ENCODE measurements around the gene TPX2.
"Not testable (repeated sequence)": the region's sequence is repeated elsewhere in the genome, so short reads cannot be mapped to it uniquely, and the experiment has no call there.

Gene TPX2

GRCh38 chr20:31720486-31721407 is 18.3 kb upstream of the TPX2 start:
- no peak for DNase-seq

DNA sequence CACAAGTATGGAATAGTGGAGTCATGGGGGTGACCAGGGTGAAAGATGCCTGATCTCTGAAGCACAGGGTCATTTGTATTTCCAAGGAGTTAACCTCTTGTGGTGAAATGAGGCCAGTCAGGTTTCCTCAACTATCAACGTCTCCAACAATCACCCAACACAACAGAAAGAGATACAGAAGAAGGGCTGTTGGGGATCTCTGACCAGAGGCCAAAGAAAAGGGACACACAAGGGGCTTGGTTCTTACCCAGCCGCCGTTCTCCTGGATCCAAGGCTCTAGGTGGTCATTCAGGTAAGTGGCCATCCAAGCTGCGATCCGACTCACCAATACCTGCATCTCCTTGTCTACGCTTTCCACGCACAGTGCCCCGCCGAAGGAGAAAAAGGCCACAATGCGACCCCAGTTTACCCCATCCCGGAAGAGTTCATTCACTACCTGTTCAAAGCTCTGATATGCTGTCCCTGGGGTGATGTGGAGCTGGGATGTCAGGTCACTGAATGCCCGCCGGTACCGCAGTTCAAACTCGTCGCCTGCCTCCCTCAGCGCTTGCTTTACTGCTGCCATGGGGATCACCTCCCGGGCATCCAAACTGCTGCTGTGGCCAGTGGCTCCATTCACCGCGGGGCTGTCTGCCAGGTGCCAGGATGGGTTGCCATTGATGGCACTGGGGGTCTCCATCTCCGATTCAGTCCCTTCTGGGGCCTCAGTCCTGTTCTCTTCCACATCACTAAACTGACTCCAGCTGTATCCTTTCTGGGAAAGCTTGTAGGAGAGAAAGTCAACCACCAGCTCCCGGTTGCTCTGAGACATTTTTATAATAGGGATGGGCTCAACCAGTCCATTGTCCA is 17.5 kb upstream of the TPX2 start:
- DNase-seq: no peak

DNA sequence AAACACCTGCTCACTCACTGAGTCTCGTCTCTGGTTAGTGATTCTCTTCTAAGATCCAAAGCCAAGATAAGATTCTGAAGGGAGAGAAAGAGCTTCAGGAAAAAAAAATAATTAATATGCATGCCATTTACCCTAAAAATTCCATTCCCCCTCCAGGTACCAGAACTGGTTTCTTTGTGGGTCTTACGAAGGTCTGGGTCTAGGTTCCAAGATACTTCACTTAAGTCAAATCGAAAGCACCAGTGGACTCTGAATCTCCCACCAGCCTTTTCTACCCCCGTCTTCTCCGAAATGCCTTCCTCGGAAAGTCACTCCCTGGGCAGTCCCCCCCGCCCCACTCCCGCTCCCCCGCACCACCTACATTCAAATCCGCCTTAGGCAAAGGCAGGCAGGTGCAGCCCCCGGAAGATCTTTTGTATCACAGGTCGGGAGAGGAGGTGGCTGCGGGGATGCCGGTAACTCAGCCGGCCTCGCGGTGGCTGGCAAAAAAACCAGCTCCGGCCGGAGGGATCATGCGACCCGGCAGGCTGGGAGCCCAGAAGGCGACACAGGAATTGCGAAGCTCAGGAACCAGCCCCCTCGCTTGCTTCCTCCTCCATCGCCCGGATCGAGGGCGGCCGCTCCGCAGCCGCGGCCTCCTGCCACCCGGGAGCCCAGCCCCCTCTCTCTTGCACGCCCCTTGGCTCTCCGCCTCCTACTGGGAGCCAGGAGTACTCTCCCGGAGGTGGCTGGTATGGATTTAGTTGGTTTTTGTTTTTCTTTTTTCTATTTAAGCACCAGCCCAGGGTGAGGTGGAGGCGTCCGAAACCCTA is 16.6 kb upstream of the TPX2 start, which contains the start of gene BCL2L1:
BCL2L1 (minus strand) TSS at position 612 of the 812 bp plus-strand sequence. CDS start 650 bp downstream, outside the sequence.
- DNase-seq: peak; percentile 85

- no peak for DNase-seq
Observed at GRCh38 chr20:31723069-31723318, 16.1 kb upstream of the TPX2 start.

GRCh38 chr20:31723319-31724078 is 15.6 kb upstream of the TPX2 start:
- peak; percentile 99 for DNase-seq

DNA sequence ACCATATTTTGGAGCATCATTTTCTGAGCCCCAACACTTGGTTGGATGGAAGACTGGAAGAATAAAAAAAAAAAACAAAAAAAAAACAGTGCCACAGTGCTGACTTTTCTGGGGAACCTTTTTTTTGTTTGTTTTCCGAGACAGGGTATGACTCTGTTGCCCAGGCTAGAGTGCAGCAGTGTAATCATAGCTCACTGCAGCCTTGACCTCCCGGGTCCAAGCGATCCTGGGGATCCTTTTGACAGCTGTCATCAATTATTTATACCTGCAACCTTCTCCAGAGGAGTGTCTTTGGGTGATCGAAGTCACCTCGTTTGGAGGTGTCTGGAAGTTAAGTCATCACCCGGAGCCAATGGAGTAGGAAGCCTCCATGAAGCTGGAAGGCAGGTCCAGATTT is 7.8 kb upstream of the TPX2 start:
- DNase-seq: no peak

GRCh38 chr20:31739550-31739977 is 474 bp downstream of the TPX2 start:
- DNase-seq: no peak

- peak; percentile 49 for DNase-seq
Observed at GRCh38 chr20:31740208-31740607, 1.1 kb downstream of the TPX2 start.

DNA sequence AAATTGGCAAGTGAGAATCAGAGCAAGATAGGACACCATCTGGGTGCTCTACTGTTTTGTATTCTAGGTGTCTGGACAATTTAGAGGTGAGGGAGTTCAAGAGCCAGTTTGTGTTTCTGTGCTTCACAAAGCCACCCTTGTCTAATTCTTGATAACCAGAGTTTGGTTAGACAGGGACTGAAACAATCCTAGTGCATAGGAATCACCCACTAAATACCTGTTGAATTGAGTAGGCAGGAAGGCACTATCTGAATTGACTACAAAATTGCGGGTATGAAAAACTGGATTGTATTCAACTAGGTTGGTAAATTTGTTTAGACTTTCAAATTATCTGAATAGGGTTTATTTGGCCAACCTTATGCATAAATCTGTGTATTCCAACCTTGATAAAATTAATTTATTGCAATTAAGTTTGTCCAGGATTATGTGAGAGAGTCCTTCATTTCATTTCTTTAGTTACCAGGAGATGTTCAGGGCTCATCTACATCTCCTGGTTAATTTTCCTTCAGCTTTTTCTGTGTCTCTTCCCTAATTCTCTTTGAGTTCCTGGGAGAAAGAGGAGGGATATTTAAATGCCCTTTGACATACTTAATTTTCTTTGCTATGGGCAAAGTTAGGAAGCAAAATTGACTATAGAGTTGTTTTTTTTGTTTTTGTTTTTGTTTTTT is 1.7 kb downstream of the TPX2 start:
- no peak for DNase-seq

DNA sequence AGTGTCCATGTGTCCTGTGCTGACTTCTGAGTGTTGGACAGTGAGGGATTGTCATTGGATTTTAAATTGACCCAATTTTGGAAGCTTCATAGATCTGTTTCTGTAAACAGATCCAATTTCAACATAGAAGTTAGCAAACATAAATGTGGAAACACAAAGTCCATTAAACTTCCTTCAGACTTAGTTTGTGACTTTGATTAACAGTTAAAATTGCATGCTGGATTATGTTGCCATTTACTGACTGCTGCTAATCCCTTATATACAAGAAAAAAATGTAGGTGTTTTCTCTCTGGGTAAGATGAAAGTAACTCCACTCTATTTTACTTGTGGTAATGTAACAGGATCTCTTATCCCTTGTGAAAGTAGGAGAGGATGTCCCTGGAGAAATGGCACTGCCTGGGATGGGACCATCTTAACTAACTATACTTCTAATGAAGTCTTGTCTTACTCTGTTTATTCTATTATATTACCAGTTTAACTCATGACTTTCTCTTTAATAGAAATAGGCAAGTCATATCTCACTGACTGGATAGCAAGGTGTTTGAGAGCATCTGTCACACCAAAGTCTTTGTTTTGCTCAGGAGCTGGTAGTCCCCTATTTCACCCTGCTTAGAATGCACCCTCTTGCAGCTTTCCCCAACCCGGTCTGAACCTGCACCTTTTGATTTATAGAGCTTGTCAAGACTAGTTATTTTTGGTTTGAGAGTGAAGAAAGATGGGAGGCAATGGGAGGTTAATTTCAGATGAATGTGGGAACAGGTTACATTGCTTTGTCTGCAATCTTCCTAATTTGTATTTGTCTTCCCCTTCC is 7.2 kb downstream of the TPX2 start:
- no peak for DNase-seq

GRCh38 chr20:31747028-31747427 is 7.9 kb downstream of the TPX2 start:
- not testable (repeated sequence) for DNase-seq

DNA sequence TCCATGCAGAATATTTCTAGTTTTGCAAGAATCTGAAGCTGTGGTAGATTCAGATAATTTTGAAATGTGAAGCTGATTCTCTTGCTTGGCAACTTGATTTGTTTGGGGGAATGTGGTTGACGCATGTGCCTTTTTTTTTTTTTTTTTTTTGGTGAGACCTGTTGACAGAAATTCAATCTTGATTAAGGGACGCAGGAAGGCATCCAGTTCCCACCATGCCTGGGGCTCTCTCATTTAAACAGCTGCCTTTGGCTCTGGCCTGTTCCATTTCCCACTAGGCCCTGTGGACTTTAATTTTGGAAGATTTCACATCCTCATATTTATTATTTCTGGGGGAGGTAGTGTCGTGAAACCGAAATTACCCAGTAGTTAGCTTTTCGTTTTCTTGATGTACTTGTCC is 8.6 kb downstream of the TPX2 start:
- peak; percentile 50 for DNase-seq

DNA sequence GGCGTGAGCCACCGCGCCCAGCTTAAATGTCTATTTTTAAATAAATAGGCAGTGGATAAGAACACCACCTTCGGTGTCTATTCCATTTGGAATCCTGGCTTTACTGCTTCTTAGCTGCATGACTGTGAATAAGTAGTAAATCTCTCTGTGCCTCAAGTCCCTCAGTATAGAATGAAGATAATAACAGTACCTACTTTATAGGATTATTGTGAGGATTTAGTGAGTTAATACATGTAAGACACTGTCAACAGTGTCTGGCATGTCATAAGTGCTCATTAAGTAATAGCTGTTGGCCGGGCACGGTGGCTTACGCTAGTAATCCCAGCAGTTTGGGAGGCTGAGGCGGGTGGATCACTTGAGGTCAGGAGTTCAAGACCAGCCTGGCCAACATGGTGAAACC is 10.1 kb downstream of the TPX2 start:
- no peak for DNase-seq

DNA sequence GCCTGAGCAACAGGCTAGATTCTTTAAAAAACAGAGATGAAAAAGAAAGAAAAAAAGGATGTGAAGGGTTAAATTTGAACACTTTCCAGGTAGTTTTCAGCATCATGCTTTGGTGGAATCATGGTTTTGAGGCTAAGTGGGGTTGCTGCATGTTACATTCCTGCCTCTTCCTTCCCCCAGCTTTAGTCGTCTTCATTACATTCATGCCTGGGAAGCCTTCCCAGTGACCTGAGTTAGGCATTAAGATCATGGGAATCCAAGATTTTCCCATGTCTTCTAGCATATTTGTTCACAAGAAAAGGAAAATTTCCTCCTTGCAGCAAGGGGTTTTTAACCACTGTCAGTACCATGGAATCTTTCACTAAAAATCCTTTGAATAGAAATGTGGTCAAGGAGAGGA is 12.0 kb downstream of the TPX2 start:
- peak; percentile 89 for DNase-seq

- DNase-seq: no peak
Observed at GRCh38 chr20:31757254-31757653, 18.2 kb downstream of the TPX2 start.

DNA sequence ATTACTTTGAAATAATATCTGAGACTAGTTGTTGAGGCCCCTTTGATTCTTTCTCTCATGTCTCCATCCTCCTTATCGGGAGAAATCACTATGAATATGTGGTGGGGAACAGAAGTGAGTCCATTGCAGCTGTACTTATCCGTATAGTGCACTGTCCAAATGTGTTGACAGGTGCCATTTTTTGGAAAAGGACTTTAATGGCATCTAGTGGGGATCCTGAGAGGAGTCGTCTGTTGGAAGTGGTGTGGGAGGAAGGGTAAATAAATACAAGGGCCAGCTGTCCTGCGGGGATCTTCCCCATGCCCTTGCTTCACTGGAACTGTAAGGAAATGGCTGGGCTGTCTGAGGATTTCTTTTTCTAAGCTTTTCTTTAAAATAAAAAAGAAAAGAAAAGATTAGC is 19.4 kb downstream of the TPX2 start:
- no peak for DNase-seq

DNA sequence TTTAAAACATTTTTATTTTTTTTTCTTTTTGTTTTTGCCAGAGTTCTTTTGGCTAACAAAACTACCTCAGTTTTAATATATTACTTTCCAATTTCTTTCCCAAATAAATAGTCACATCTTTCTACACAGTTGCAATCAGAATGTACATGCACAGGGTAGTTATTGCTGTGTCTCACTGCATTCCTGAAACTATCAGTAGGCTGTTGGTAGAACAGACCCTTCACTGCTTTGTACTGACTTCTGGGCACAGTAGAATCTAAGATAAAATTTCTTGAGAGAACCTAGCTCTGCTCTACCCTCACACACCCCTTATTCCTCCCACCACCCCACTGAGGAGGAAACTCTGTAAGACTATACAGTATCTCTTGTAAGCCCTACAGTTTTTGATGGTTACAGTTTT is 19.9 kb downstream of the TPX2 start:
- no peak for DNase-seq

DNA sequence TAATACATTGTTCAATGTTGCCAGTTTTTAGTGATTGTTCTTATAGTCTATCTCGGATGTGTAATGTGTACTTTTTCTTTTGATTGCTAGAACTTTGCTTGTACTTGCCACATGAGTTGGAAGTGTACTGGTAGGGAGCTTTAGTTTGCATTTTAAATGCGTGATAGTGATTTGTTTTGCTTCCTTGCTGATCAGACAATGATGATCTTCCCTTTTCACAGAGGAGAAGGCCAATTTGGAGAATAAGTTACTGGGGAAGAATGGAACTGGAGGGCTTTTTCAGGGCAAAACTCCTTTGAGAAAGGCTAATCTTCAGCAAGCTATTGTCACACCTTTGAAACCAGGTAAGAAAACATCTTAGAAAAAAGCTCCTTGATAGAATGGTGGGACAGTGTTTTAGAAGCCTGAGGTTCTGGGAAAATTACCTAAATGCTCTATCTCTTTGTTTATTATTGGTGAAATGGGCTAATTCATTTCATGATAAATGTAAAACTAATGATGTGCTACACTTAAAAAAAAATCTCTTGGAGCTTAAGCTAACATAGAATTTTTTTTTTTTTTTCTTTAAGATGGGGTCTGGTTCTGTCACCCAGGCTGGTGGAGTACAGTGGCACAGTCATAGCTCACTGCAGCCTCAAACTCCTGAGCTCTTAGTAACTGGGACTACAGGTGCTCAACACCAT is 20.9 kb downstream of the TPX2 start:
- no peak for DNase-seq

- DNase-seq: peak; percentile 36
Observed at GRCh38 chr20:31760519-31761240, 21.6 kb downstream of the TPX2 start.

Measured in fibroblast of skin of right quadriceps (primary cell).